Right kidney (tissue), 1 donor: ENCODE results near the gene KIF13A.
"Not testable (repeated sequence)": the region's sequence is repeated elsewhere in the genome, so short reads cannot be mapped to it uniquely, and the experiment has no call there.

Experiments
- DNase-seq: peaks from one replicate; pipeline ENCODE4 v3.0.0-alpha.2; 2016

The KIF13A gene

DNA sequence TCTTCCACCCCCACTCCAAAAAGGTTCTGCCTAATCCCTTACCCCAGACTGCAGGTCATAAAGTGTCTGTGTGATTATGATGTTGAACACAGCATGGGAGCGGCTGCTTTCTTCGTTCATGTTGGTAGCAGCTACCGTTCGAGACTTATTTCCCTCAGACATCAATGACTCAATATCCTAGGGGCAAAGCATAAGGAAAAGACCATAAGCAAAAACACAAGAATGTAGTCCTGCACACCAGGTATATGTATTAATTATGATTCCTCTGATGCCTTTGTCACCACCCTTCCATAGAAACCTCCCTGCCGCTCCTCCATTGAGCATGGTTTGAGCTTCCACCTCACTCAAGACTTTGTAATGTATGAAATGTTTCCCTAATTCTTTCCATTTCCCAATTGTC, 137.2 kb downstream of the KIF13A start:
- no peak for DNase-seq

DNA sequence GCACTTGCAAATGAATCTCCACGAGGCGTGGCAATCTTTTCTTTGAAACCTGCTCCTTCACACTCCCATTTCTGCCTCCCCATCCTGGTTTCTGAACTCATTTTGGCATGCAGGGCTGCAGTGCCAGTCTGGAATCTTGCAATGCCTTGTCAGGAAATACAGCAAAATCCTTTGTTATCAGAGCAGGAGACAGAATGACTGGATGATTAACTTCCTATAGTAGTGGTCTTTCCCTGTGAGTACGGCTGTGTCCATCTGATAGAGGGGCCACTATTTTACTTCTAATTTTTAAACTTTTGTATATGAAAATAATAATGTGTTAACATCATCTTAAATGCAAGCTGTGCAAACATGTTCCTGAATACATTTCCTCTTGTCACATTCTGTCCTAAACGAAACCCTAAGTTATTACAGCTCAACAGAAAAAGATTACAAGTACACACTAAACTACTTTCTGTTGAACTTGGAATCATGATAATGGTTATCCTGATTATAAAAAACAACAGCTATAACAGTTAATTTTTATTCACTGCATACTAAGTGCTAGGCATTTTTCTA, 140.2 kb downstream of the KIF13A start:
- no peak for DNase-seq

GRCh38 chr6:17846762-17847161, 140.7 kb downstream of the KIF13A start:
- DNase-seq, result no peak

DNA sequence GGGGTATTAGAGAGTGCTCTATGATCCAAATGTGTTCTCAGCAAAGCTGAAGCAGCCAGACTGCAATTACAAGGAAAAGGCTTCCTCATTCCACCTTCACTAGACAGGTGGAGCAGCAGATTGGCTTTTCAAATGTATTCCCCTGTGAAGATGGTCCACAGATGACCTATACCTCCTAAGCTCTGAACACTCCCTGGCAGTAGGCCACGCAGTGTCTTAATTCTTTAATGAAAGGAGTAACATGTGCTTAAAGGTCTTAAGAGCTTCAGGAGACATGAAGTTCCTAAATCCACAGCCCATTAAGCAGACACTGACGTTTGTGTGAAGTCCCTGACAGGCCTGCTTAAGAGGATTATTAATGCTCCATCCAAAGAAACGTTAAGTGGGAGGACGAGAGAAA, 141.8 kb downstream of the KIF13A start:
- DNase-seq, result no peak

GRCh38 chr6:17844967-17845366, 142.5 kb downstream of the KIF13A start:
- not testable (repeated sequence) for DNase-seq

DNA sequence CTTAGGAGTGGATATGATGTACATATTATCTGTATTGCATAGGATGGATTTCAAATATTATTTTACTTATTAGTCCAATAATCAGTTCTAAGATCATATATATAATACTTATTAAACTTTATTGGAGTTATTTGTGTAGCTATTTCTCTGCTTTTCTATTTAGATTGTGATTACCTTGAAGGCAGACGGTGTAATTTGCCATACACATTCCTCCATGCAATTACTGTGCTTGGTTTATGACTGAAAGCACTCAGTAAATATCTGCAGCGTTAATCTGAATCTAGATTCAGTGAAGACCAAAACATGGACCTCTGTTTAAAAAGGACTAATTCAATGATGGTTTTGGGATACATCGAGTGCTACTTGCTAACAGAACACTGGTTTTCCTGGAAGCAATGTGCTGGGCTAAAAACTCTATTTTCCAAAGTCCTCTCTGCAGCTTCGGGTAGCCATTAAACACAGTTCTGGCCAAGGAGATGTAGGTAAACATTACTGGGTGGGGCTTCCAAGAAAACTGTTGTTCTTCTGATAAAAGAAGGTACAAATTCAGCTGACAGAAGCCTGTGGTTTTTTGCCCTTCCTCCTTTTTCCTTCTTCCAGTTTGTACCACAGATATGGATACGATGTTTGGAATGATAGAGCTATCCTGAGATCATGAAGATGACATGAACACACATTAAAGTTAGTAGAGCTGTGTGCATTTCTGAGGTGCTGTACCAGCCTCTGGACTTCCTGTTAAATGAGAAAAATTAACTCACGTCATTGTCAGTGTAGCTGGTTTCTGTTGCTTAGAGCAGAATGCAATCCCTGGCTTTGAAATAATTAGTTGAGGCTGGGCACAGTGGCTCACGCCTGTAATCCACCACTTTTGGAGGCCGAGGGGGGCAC, 144.3 kb downstream of the KIF13A start:
- DNase-seq, result no peak

DNA sequence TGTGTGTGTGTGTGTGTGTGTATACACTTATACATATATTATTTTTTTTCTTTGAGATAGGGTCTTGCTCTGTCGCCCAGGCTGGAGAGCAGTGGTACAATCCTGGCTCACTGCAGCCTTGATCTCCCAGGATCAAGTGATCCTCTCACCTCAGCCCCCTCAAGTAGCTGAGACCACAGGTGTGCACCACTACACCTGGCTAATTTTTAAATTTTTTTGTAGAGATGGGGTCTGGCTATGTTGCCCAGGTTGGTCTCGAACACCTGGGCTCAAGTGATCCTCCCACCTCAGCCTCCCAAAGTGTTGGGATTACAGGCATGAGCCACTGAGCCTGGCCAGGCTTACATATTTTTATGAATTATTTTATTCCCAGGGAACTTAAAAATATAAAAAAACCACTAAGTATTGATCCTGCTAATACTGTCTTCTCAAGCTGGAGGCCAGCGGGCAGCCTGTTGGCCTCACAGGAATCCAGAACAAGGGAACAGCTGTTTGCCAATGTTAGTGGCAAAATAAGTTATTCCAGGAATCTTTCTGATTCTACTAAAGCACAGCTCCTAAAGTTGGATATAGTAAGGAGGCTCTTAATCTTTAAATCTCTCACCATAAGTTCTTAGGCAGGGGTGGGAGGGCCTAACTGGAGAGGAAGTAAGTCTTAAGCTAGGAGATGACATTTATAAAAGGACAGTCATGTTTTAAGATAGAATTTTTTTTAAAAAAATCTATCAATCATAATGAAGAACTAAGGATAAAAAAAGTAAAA, 145.2 kb downstream of the KIF13A start:
- DNase-seq, result no peak

- no peak for DNase-seq
Measured at GRCh38 chr6:17839513-17840223, 147.8 kb downstream of the KIF13A start.

DNA sequence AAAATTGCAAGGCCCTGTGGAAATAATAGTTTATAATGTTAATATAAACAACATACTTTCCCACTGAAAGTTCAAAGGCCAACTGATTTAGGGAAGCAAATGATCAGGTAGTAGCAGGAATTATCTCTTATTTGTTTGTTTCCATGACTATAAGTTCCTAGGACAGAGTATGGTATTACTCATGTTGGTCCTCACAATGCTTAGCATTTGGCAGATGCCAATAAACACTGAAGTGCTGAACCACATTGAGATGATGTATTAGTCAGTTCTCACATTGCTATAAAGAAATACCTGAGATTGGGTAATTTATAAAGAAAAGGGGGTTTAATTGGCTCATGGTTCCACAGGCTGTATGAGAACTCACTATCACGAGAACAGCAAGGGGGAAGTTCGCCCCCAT, 151.1 kb downstream of the KIF13A start:
- no peak for DNase-seq

- no peak for DNase-seq
Measured at GRCh38 chr6:17835784-17836183, 151.7 kb downstream of the KIF13A start.

DNA sequence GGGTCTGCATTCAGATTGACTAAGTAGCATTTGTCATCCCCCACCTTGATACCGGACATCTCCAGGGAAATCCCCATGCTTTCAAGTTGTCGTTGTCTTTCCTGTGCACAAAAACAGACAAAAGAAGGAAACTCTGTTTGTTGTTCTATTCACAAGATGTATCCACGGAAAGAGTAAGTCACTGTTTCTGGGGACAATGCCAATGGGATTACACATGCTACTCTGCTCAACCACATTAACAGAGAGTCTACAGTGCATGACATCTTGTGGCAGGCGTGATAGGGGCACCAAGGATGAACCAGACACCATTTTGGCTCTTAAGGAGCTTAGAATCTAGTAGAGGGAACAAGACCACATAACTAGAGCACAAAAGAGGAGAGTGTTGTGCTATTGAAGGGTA, 156.3 kb downstream of the KIF13A start:
- DNase-seq, result no peak

DNA sequence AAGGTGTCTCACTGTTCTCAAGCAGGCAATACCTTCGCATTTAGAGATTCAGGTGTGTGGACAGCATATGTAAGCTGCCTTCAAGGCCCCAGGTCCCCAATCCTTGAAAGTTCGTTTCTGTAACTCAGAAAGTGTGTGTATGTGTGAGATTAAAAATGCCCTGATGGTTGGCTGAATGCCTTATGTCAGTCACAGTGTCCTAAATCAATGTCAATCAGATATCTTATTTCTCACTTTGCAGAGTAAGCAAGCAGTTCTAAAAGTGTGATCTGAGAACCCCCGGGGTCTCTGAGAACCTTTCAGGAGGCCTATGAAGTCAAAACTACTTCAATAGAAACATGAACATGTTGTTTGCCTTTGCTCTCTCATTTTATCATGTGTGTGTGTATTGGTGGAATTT, 157.5 kb downstream of the KIF13A start:
- DNase-seq, result no peak

GRCh38 chr6:17828149-17828548, 159.3 kb downstream of the KIF13A start:
- DNase-seq, result no peak

GRCh38 chr6:17826301-17826700, 161.1 kb downstream of the KIF13A start:
- DNase-seq, result no peak

DNA sequence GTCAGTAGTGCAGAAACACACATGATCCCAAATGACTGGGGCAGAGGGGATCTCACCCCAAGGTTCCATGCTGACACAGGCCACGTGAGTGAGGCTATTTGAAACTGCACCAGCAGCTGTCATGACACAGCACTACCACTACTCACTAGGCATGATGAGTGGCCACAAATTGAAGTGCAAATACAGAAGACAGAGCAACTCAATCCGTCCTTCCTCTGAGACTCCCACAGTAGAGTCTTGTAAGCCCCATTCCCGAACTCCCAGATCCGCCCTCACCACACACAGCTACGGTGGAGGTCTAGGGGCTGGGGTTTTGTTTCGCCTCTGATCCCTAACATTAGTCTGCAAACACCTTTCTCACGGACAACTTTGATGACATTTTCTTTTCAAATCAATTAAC, 167.4 kb downstream of the KIF13A start:
- DNase-seq, result no peak

GRCh38 chr6:17817763-17818162, 169.7 kb downstream of the KIF13A start:
- DNase-seq, result no peak

DNA sequence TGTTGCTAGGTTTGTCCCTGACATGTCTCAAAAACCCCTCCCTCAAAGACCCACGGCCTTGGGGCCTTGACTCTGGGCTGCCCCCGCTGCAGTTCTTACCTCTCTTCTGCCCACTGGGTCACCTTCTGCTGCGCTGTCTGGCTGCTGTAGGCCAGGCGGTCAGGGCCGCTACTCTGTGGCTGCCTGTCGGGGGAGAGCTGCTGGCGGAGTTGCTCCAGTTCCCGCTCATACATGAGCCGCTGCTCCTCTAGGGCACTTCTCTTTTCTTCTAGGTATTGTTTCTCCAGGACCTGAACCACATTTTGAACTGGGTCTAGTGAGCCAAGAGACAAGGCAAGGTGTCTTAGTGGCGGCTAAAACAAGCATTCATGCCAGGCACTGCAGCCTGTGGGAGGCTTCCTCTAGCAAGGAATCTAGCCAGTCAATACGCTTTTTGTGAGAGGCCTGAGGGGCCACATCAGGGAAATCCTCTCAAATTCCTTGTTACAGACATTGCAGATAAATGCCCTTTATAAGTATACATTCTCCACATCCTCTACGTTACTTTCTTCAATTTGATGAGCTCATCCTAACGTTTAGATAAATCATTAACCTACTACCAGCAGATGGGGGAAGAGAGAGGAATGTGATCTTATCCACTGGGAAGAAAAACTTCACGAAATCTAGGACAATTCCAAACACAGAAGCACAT, 170.4 kb downstream of the KIF13A start:
- DNase-seq, result peak; percentile 17

DNA sequence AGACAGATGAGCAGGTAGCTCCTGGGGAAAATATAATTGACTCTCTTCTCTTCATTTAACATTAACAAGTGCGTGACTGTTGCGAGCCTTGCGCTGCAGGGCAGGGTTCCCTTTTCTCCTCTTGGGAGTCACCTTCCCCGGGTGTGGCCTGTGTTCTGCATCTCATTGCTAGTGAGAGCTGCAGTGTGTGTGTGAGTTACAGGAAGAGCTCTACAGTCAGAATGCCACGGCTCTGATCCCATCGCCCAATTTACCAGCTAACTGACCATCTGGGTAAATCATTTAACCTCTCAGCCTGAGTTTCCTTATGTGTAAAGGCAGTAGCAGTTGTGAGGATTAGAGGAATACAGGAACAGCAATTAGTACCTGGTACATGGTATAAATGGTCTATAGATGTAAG, 173.9 kb downstream of the KIF13A start:
- DNase-seq, result no peak

DNA sequence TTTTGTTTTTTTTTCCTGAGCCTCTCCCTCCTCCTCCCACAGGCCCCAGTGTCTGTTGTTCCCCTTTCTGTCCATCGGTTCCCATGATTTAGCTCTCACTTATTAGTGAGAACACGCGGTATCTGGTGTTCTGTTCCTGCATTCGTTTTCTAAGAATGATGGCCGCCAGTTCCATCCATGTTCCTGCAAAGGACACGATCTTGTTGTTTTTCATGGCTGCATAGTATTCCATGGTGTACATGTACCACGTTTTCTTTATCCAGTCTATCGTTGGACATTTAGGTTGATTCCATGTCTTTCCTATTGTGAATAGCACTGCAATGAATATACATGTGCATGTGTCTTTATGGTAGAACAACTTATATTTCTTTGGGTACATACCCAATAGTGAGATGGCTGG, 175.1 kb downstream of the KIF13A start:
- no peak for DNase-seq

DNA sequence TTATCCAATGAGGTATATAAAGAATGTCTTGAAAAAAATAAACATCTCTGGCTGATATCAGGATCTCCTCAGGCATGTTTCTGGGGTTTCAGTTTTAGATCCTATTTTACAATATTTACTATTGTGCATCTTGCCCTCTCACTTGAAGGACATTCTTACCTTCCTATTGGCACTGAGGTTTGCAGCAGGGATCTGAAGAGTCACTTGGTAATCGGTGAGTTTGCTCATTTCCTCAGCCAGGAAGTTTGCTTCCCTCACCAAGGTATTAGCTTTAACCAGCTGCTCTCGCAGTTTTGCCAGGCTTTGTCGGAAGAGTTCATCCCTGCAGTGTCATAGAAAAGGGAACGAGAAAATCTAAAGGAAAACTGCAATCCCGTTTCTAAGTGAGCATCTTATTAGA, 178.8 kb downstream of the KIF13A start:
- no peak for DNase-seq

GRCh38 chr6:17807431-17807830, 180.0 kb downstream of the KIF13A start:
- DNase-seq, result not testable (repeated sequence)

- no peak for DNase-seq
Measured at GRCh38 chr6:17803409-17803808, 184.0 kb downstream of the KIF13A start.
